AG20443 (cell line): ENCODE data around the gene PICALM.
"Not testable (repeated sequence)": the region's sequence is repeated elsewhere in the genome, so short reads cannot be mapped to it uniquely, and the experiment has no call there.

ENCODE experiments used
- DNase-seq: peaks from one replicate; pipeline ENCODE4 v3.0.0; 2012; ENCODE audit warnings: low spot score, mixed read lengths

Gene PICALM, protein sequence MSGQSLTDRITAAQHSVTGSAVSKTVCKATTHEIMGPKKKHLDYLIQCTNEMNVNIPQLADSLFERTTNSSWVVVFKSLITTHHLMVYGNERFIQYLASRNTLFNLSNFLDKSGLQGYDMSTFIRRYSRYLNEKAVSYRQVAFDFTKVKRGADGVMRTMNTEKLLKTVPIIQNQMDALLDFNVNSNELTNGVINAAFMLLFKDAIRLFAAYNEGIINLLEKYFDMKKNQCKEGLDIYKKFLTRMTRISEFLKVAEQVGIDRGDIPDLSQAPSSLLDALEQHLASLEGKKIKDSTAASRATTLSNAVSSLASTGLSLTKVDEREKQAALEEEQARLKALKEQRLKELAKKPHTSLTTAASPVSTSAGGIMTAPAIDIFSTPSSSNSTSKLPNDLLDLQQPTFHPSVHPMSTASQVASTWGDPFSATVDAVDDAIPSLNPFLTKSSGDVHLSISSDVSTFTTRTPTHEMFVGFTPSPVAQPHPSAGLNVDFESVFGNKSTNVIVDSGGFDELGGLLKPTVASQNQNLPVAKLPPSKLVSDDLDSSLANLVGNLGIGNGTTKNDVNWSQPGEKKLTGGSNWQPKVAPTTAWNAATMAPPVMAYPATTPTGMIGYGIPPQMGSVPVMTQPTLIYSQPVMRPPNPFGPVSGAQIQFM

DNA sequence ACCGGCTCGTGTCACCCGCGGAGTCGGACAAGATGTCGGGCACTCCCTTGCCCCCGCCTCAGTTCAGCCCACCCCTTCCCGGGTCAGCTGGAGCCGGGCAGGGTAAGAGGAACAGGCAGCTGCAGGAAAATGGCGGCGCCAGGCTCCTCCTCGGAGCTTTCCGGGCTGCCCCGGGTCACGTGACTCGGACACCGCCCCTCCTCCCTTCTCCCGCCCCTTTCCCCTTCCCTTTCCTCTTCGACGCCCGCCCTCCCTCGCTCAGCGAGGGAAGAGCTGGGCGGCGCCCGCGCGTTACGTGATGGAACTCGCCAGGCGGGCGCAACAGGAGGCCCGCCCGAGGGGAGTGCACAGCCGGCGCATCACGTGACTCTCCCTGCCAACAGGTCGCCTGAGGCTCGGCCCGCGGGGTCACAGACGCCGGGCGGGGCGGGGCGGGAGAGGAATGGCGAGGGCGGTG is at the start of gene PICALM:
Gene PICALM (minus strand): TSS at position 134 of the 457 bp plus-strand sequence. CDS start 304 bp downstream, outside the sequence.
- peak; percentile 96 for DNase-seq

DNA sequence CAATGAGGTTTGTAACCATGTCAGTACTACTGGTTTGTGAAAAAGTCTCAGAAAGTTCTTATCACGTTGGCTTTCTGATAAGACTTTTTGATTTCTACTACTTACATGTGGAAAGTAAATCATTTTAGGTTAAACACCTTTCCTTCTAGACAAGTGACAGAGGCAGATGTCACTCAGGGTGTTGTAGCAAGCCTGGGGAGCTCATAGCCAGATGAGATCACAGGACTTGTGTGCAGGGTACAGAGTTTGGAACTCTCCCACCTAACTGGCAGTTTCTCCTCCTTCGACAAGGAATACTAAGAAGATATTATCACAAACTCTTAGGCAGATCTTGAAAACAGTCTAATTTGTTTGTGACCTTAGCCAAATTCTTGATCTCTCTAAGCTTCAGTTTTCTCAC is 49.4 kb upstream of the PICALM start:
- no peak for DNase-seq

DNA sequence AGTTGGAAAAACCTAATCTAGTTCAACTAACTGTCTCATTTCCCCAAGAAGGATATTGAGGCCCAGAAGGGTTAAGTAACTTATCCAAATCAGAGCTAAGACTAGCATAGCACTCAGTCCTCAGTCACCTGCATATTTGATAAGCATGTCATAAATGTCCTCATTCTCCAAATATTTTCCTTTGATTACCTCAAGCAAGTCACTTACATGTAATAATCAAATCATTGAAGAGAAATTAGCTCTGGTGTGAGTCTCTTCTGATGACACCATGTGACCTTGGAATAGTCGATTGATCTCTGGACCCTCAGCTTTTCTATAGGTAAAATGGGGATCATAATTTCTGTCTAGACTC is 48.8 kb upstream of the PICALM start:
- no peak for DNase-seq

DNA sequence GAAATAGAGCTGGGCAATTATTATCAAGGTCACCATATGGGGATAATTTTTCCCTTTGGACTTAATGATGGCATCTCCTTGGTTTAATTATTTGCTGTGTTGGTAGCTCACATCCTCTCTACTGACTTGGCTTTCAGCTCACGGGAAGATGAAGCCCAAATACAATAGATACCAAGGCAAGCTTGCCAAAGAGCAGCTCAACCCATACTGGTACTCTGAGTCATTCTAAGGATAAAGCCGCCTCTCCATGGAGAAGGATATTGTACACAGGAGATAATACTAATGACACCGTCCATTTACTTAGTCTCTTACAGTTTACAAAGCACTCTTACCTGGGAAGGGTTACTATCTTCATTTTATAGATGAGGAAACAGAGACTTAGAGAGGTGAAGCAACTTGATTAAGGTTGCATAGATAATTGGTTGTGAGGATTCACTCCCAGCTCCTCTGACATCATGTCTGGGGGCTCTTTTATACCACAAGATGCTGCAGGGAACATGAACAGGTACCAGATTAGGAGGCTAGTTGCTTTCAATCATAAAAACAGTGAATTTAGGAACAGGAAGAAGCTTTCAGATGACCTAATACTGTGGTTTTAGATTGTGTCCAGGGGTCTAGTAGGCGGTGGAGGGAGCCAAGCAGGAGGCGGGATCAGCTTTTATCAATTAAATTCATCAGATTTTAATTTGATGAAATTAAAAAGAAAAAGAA is 48.3 kb upstream of the PICALM start:
- DNase-seq = no peak

DNA sequence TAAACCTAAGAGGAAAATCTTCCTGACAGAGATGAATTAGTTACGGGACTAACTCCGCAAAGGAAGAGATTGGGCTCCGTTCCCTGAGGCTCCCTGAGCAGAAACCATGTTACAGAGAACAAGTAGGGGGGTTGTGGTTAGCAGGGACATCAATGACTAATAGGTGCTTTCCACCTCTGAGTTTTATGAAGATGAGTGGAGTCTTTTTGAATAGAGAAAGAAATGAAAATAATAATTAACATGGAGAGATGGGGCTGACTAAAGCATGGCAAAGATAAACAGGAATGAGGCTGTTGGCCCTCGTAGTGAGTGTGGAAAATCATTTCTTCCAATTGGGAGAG is 47.5 kb upstream of the PICALM start:
- peak; percentile 48 for DNase-seq

DNA sequence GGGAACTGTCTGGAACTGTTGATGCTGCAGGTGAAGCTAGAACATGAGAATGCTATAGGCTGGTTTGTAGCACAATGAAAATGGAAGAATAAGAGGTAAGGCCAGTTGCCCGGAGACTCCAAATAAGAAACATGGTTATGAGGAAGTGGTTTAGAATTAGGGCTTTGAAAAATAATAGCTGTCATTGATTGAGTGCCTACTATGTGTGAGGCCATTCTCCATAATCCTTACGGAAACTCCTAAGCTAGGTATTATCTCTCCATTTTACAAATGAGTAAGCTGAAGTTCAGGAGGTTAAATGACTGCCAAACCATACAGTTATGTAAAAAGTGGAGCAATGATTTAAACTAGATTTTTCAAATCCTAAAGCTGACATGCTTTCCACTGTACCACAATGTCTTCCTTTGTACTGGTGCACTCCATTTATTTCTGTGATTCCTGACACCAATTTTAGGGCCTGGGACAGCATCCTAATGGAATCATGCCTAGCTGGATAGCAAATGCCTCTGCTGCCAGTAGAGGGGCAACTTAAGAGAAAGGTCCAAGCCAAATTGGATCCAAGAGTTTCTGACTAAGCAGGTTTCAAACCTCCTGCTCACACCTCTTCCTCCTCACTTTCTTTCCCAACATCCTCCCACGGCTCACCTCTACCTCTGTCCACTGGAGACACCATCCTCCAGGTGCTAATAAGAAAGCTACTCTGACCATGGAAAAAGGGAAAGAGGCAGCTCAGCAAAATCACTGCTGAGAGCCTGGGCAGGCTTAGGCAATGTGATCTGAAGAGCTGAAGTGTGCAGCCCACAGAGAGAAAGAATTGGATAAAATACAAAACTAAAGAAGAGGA is 46.9 kb upstream of the PICALM start:
- DNase-seq = peak; percentile 14

DNA sequence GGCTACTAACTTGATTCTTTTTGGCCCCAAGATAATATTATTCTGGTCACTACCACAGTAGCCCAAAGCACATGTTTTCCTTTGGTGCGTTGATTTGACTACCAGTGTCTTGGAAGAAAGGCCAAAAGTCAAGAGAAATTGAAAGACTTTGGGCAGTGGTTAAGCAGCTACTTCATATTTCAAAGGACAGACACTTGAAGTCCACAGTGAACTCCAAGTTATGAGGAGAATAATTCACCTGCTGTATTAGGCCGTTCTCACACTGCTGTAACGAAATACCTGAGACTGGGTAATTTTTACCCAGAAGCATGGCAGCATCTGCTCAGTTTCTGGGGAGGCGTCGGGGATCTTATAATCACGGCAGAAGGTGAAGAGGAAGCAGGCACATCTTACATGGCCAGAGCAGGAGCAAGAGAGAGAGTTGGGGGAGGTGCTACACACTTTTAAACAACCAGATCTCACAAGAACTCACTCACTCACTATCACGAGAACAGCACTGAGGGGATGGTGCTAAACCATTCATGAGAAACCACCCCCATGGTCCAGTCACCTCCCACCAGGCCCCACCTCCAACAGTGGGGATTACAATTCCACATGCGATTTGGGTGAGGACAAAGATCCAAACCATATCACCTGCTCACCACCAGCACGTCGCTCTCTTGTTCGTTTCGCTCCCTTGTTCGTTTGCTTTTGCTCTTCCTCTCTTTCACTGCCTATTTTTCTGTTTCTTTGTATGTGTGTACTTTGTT is 40.2 kb upstream of the PICALM start:
- DNase-seq = no peak

DNA sequence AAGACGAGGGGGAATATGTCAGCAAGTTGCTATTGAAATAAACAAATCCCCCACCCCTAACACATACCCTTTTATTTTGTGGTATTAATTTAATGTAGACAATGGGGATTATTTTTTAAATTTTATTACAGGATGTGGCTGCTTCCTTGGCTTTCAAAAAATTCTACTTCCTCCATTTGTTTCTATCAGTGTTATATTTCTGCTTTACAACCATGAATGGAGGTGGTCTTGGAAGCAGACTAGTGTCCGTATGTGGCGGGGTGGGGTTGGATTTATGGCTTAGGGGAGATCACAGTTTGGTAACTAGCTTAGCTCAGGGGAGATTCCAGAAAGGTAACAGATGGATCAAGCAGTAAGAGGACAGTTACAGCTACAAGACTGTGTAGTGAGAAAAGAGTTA is 39.3 kb upstream of the PICALM start:
- DNase-seq = no peak

DNA sequence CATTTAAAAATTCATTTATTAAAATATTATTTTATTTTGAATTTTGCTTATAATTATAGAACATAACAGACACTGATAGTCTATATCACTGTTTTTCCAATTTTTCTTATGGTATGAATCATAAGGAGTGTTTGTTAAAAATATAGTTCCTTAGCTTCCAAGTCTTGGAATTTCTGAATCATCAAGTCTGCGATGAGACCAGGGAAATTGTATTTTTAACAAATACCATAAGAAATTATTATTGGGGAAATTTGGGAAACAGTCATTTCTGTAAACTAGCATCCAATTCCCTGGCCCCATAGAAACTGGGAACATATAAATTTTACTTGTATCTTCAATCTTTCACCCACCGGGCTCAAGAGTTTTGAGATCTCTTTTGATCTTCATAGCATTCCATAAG is 38.0 kb upstream of the PICALM start:
- no peak for DNase-seq

DNA sequence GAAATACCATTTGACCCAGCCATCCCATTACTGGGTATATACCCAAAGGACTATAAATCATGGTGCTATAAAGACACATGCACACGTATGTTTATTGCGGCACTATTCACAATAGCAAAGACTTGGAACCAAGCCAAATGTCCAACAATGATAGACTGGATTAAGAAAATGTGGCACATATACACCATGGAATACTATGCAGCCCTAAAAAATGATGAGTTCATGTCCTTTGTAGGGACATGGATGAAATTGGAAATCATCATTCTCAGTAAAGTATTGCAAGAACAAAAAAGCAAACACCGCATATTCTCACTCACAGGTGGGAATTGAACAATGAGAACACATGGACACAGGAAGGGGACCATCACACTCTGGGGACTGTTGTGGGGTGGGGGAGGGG is 37.1 kb upstream of the PICALM start:
- not testable (repeated sequence) for DNase-seq

DNA sequence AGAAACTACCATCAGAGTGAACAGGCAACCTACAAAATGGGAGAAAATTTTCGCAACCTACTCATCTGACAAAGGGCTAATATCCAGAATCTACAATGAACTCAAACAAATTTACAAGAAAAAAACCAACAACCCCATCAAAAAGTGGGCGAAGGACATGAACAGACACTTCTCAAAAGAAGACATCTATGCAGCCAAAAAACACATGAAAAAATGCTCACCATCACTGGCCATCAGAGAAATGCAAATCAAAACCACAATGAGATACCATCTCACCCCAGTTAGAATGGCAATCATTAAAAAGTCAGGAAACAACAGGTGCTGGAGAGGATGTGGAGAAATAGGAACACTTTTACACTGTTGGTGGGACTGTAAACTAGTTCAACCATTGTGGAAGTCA is 36.7 kb upstream of the PICALM start:
- DNase-seq = not testable (repeated sequence)

DNA sequence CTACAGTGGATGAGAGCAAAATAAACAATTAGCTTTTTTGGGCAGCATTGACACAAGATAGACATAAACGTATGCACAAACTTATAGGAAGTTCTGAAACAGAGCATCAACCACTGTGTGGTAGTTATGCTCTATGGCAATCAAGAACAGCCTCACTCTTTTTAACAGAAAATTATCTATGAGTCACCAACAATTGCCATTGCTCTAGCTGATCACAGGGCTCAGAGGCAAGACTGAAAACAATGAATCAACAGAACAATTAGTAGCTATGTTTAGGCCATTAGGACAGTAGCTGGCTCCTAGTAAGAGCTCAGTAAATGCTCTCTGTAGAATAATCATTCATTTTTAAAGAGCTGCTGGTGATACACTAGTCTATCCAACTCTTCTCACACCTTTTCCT is 34.9 kb upstream of the PICALM start:
- DNase-seq = peak; percentile 49

DNA sequence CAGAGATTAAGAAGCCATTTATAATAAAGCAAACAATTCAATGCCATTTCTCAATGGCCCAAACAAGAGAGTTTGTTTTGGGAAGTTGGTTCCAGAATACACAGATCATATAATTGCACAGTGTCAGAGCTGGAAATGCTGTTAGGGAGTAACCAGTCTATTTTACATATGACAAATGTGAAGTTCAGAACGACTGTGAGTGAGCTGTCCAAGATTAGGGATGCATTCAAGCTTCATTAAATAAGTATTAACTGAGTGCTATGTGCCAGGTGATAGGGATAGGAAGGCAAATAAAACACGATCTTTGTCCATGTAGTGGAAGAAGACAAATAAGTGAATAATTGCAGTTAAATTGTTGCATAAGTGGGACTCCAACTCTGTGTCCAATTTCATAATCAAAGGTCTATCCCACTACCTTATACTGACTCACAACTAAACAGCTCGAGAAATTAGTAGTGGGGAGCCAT is 33.1 kb upstream of the PICALM start:
- peak; percentile 22 for DNase-seq

DNA sequence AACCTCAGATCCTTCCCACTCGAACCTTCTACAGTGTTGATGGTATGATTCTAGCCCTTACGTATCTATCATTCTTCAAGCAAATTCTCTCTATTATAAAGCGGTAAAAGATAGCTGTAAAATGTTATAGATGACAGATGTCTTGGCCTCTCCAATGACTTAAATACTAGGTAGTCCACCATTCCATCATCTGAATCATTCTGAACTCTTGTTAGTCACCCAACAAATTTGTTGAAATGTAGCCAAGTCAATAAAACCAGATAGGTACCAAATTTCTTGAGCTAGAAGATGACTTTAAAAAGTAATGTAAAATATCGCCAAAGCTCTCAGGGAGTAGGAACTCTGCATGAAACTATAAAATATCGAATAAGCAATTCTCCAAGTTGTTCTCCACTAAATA is 32.6 kb upstream of the PICALM start:
- no peak for DNase-seq

DNA sequence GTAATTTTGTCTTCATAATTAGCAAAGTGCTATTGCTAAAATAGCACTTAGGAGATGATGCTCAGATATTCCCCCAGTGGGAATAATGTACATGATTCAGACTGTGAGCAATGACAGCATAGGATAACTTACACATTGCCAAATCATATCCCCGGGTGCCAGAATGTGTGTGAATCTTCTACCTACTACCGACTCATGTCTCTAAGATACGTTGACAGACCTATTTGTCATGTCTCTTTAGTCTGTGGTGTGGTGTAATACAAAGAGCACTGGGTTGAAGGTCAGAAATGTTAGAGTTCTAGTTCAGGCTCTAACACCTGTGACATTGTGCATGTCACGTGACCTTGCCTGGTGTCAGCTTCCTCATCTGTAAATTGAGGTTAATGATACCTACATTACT is 31.0 kb upstream of the PICALM start:
- DNase-seq = no peak

DNA sequence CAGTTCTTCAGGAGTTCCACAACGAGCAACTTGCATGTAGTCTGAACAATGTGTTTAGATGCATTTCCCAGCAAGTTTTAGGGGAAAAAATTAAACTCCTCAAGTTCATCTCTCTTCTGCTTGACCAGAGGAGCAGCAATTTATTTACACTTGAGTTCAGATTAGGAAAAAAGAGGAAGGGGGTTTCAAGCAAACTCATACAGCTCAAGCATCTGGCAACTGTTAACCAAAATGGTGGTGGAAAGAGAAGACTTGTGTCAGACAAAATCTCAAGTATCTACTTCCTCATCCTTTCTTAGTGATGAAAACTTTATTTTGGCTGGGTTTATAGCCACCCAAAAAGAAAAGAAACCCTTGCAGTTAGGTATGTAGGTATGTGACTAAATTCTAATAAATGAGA is 29.1 kb upstream of the PICALM start:
- DNase-seq = no peak

DNA sequence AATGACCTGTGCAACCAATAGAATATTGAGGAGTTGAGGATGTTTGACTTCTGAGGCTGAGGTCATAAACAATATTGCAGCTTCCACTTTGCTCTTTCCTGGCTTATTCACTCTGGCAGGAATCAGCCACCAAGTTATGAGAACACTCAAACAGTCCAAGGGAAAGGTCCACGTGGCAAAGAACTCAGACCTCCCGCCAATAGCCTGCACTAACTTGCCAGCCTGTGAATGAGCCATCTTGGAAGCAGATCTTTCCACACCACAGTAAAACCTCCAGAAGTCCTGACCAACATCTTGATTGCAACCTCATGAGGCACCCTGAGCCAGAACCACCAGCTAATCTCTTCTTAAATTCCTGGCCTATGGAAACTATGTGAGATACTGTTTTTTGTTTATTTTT is 22.7 kb upstream of the PICALM start:
- DNase-seq = peak; percentile 64

DNA sequence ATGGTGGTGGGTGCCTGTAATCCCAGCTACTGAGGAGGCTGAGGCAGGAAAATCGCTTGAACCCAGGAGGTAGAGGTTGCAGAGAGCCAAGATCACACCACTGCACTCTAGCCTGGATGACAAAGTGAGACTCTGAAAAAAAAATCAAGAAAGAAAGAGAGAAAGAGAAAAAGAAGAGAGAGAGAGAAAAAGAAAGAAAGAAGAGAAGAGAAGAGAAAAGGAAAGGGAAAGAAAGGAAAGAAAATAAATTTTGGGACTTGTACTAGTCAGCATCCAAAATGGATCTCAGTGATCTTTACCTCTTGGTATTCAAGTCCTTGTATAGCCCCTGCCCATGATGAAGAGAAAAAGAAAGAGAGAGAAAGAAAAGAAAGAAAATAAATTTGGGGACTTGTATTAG is 22.2 kb upstream of the PICALM start:
- no peak for DNase-seq

DNA sequence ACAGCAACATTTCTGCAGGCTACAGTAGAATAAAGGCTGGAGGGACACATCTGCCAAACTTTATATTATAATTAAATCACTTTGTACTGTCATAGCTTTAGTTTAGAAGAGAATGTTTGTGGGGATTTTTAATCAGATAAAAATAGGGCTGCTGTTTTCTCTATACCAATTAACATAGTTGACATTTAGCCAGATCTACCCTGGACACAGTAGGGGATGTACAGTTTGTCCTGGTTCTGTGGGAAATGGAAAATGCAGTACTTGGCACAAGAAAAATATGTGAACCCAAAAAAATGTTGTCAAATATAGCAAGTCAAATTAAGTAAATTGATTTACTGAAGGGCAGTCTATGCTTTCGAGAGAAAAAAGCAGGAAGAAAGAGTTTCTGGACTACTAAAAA is 20.8 kb upstream of the PICALM start:
- peak; percentile 55 for DNase-seq

DNA sequence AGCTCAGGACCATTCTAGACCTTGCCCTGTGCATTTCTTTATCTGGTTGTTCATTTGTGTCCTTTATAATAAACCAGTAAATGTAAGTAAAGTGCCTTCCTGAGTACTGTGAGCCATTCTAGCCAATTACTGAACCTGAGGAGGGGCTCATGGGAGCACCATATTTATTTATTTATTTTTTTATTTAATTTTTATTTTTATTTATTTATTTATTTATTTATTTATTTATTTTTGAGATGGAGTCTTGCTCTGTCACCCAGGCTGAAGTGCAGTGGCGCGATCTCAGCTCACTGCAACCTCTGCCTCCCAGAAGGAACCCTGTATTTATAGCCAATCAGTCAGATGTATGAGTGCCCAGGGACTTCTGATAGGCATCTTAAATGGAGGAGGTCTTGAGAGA is 18.8 kb upstream of the PICALM start:
- DNase-seq = not testable (repeated sequence)

DNA sequence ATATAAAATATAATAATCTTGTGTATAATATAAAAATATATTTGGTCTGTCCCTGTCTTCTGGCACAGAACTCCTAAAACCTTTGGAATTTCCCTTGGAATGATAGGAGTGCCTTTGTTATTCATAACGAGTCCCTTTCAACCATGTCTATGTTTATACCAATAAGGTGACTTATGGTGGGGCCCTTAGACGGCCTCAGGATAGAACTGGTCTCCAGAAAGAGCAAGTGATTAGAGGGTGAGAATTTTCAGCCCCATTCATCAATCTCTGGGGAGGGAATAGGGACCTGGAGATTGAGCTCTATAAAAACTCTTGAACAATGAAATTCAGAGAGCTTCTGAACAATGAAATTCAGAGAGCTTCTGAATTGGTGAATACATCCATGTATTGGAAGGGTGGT is 18.4 kb upstream of the PICALM start:
- no peak for DNase-seq
